DMS153 (cell line): ENCODE results near the gene MYO15B.
A peak's percentile ranks its signal among the peaks of the same experiment; 100 is the strongest.

Experiments used
- DNase-seq: peaks from one replicate; lab custom pipeline; 2025; lab: John Stamatoyannopoulos, UW

Gene MYO15B

GRCh38 chr17:75639327-75639726 lies 51.7 kb downstream of the MYO15B start:
- no peak for DNase-seq

- DNase-seq: no peak
Measured at GRCh38 chr17:75639771-75640555, 52.4 kb downstream of the MYO15B start.

- DNase-seq: no peak
Measured at GRCh38 chr17:75640556-75641119, 53.0 kb downstream of the MYO15B start.

GRCh38 chr17:75641343-75641742 lies 53.7 kb downstream of the MYO15B start:
- no peak for DNase-seq

- DNase-seq: no peak
Measured at GRCh38 chr17:75642182-75642783, 54.7 kb downstream of the MYO15B start.

GRCh38 chr17:75642784-75643642 lies 55.4 kb downstream of the MYO15B start:
- no peak for DNase-seq

- DNase-seq: no peak
Measured at GRCh38 chr17:75643643-75644017, 56.0 kb downstream of the MYO15B start.

GRCh38 chr17:75645501-75645888 lies 57.9 kb downstream of the MYO15B start:
- DNase-seq: peak; percentile 88

GRCh38 chr17:75645889-75646637 lies 58.5 kb downstream of the MYO15B start:
- peak; percentile 73 for DNase-seq

GRCh38 chr17:75646638-75646992 lies 59.0 kb downstream of the MYO15B start:
- no peak for DNase-seq

GRCh38 chr17:75647061-75647460 lies 59.5 kb downstream of the MYO15B start:
- DNase-seq: no peak

- DNase-seq: no peak
Measured at GRCh38 chr17:75647921-75648320, 60.3 kb downstream of the MYO15B start.

GRCh38 chr17:75649687-75650086 lies 62.1 kb downstream of the MYO15B start:
- no peak for DNase-seq

GRCh38 chr17:75650874-75651273 lies 63.3 kb downstream of the MYO15B start:
- no peak for DNase-seq

- DNase-seq: no peak
Measured at GRCh38 chr17:75652341-75652740, 64.7 kb downstream of the MYO15B start.

GRCh38 chr17:75652934-75653549 lies 65.4 kb downstream of the MYO15B start:
- DNase-seq: no peak

GRCh38 chr17:75654176-75654575 lies 66.6 kb downstream of the MYO15B start:
- DNase-seq: no peak

GRCh38 chr17:75658237-75658636 lies 70.6 kb downstream of the MYO15B start:
- no peak for DNase-seq

- no peak for DNase-seq
Measured at GRCh38 chr17:75661531-75661930, 73.9 kb downstream of the MYO15B start.

- DNase-seq: no peak
Measured at GRCh38 chr17:75662511-75662910, 74.9 kb downstream of the MYO15B start.

GRCh38 chr17:75664099-75664549 lies 76.5 kb downstream of the MYO15B start:
- no peak for DNase-seq
